Heart left ventricle (tissue), 13 donors: ENCODE results near the gene LDLRAD2.

ENCODE experiments used
- POLR2A ChIP-seq, 2 donors: fragments of 450-650 bp; IDR thresholded peaks; one replicate each; pipeline ENCODE4 v1.6.1; 2017; ENCODE audit warnings: antibody characterized with exemption in 2 of 2, mild to moderate bottlenecking in 2 of 2, moderate library complexity in 2 of 2
- TF ChIP-seq, protein P1 (sequence below), 12 donors: fragments of 200-600 bp; sonication (generic) in 4 of 12; IDR thresholded peaks; one replicate each; pipeline versions ENCODE4 v1.5.0 to v1.8.0; 2018 to 2022; ENCODE audit warnings: antibody characterized with exemption in 12 of 12, mild to moderate bottlenecking in 5 of 12
- donor health status: ischemic (EF 13 %, LVEDD 7.1; RV severe dilation, severe dysfunction).
- donor health status: DM: no; HTN: yes; CAD: no.
- donor health status: DM: no; HTN: no; CAD: no.
- donor health status: ischemic (EF 25% LVEDD 6.9; RV normal size, moderate dysfunction).
- donor health status: ischemic (EF 25% LVEDD 5.7; RV mildly dilated, moderate dysfunction).
- donor health status: ischemic (EF 35%, LVEDD 5.7; RV mildly dilated, moderate dysfunction).
- donor health status: nonischemic (EF 11% LVEDD 7.7; RV severe dilation, severe dysfunction).
- donor health status: DM: yes; HTN: yes; CAD: no.
- donor health status: PGD.
- donor health status: ischemic (EF 29% LVEDD 5.4; RV normal size, mild dysfunction).
- donor health status: nonischemic (EF 23%, LVEDD 6.1; RV moderate dilation, normal function).

DNA sequence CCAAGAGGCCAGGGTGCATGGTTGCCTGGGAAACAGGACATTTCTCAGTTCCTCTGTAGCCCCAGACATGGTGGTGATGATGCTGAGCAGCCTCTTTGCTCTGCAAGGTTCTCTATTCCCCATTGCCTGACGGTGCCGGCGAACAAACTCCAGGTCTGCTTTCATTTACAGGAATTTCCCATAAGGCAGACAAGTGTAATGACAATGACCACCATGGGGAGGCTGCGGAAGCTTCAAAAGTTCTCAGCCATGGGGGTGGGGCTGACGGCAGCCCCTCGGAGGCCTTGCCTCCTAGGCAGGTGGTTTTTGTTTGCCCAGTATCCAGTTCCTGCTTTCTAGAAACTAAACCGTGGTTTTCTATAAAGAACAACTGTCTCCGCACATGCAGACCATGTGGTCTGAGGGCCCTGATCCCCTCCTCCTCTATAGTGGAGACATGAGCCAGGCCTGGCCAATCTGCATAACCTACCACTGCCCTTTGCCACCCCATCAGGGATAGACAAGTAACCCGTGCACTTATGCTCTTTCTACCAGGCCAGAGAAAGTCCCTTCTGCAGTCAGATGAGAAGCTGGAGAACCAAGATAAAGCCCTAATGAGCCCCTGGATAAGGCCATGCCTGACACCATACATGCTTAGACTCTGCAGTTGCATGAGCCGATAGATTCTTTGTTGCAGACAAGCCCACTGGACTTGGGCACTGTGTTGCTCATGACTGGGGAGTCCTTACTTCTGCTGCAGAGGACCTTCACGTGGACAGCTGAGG lies 54.1 kb downstream of the LDLRAD2 start:
- TF ChIP-seq, protein P1, sequence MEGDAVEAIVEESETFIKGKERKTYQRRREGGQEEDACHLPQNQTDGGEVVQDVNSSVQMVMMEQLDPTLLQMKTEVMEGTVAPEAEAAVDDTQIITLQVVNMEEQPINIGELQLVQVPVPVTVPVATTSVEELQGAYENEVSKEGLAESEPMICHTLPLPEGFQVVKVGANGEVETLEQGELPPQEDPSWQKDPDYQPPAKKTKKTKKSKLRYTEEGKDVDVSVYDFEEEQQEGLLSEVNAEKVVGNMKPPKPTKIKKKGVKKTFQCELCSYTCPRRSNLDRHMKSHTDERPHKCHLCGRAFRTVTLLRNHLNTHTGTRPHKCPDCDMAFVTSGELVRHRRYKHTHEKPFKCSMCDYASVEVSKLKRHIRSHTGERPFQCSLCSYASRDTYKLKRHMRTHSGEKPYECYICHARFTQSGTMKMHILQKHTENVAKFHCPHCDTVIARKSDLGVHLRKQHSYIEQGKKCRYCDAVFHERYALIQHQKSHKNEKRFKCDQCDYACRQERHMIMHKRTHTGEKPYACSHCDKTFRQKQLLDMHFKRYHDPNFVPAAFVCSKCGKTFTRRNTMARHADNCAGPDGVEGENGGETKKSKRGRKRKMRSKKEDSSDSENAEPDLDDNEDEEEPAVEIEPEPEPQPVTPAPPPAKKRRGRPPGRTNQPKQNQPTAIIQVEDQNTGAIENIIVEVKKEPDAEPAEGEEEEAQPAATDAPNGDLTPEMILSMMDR (IDR thresholded peaks at IDR 0.05), result no peak
- no peak for TF ChIP-seq POLR2A (IDR thresholded peaks at IDR 0.05)
